GM19240 (cell line): Measurements from ENCODE around the gene MOGAT1.

Source experiments
- DNase-seq: peaks from one replicate; pipeline ENCODE4 v3.0.0; 2011; ENCODE audit warnings: low spot score; ENCODE audit not compliant: insufficient read length

The MOGAT1 gene, protein sequence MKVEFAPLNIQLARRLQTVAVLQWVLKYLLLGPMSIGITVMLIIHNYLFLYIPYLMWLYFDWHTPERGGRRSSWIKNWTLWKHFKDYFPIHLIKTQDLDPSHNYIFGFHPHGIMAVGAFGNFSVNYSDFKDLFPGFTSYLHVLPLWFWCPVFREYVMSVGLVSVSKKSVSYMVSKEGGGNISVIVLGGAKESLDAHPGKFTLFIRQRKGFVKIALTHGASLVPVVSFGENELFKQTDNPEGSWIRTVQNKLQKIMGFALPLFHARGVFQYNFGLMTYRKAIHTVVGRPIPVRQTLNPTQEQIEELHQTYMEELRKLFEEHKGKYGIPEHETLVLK

DNA sequence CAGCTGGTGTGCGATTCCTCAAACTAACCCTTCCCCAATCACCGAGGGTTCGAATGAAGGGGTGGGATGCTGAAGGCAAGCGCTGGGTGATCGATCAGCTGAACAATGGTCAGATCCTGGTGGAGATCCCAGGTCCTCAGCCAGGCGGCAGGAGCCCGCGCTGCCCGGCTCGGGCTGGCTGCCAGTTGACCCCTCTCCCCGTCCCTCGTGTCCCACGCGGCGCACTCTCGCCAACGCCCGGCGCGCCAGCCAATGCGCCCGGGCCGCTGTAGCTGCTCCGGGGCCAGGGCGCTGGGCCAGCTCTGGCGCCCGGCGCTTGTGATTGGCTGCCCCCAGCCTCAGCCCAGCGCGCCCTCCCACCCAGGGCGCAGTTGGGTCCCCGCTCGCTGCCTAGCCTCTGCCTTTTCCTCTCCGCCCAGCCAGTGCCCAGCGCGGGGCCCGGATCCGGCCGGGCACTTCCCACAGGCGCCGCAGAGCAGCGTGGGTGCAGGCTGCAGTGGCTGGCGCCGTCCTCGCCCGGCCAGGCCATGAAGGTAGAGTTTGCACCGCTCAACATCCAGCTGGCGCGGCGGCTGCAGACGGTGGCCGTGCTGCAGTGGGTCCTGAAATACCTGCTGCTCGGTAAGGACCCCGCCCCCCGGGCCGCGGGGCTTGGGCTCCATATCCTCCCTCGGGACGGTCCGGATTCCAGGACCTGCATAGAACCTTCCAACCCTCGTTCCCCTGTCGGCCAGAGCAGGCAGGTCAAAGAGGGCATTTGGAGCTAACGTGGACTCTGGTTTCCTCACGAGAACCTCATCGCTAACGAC lies at the start of gene MOGAT1:
MOGAT1 (plus strand) TSS at position 400 of the 809 bp plus-strand sequence; CDS start at position 528, 128 bp downstream.
- no peak for DNase-seq

DNA sequence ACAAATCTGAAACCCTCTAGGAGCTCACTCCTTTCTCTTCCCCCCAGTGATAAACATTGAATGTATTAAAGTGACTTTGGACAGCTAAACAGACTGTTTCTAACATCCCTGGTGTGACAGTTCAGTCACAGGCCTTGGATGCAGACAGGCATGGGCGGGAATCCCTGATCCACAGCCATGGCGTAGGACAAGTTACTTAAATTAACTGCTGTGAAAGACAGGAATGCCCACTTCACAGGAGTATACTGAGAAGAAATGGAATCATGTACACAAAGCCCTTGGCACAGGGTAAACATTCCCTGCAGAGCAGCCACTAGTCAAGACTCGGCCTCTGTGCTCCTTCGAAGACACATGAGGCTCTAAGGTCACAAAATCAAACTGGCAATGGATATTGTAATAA lies 49.6 kb upstream of the MOGAT1 start:
- DNase-seq = no peak

DNA sequence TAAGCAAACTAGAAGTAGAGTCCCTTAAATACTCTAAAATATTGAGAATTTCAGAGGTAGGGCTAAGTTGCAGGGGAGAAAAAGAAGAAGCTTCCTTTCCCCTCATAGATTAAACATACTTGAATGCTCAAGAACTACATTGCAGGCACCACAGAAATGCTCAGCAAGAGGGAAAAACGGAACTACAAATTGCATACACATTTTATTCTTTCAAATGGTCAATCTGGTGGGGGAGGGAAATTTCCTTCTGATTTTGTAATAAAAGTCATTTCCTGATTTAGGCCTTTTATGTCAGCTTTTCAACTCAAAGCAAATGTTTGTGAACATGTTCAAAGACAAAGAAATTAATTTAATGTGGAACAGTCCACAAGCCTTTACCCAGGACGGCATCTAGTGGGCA lies 48.5 kb upstream of the MOGAT1 start:
- no peak for DNase-seq

DNA sequence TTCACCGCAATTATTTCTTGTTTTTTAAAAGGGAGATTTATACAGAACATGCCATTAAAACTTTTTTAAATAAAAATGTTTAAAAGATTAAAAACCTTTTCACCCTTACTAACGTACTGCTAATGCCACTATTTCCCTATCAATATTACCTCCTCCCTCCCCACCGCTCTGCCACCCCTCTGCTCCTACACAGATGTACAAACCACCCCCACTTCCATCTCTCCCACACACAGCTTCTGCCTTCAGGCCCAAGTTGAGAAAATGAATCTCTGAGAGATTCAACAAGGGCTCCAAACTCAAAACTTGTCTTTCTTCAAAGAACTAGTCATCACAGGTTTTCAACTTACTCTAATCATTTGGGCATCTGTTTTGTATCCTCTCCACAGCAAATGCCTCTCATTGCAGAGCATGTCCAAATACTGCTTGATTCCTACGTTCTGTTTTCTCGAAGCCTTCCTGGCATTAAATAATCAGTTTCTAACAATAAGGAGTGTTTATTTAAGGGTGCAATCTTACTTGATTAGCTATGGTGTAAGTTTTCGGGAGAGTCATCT lies 47.6 kb upstream of the MOGAT1 start:
- no peak for DNase-seq

DNA sequence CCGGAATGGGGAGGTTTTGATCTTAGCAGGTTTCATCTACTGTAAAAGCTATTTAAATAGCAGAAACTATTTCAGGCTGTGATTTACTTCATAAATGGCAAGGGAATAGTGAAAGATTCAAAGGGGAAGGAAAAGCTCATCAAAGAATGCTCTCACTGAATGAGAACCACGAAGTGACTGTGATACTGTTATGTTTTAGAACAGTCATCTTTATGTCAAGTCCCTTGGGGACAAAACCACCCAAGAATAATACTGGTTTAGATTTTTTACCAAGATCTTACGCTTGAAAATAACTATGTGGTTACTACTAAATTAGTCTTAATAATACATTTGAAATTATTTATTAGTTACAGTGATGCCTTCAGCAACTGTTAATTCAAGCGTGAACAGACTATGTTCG lies 43.7 kb upstream of the MOGAT1 start:
- DNase-seq = no peak

DNA sequence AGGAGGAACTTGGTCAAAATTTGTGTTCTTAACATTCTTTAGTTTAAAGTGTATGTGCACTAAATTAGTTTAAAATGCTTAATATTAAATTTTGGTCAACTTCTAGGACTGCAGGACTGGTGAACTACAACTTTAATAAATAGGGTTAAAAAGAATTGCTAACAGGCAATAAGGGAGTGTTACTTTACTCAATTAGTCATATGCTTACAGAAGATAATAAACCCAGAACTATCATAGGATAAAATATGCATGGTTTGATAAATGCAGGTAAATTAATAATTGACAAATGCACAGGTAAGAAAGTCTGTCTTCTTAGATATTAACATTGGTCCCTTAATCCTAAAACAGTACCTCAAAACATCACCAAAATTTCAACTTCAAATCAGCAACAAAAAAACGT lies 36.2 kb upstream of the MOGAT1 start:
- no peak for DNase-seq

DNA sequence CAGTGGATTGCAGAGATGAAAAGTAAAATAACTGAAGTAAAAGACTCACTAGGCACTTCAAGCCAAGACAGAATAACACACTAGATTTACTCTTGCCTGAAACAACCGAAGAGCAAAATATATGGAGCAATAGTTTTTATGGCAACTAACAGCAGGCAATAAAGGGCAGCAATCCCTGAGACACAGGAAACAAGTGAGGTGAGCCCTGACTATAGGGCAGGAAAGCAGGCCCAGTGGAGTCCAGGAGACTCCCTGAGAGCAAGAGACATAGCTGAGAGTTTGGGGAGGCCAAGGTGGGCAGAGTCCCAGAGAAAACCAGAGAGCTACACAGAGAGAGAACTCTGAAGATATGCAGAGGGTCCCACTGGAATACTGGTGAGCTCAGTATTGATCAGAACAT lies 34.4 kb upstream of the MOGAT1 start:
- no peak for DNase-seq

DNA sequence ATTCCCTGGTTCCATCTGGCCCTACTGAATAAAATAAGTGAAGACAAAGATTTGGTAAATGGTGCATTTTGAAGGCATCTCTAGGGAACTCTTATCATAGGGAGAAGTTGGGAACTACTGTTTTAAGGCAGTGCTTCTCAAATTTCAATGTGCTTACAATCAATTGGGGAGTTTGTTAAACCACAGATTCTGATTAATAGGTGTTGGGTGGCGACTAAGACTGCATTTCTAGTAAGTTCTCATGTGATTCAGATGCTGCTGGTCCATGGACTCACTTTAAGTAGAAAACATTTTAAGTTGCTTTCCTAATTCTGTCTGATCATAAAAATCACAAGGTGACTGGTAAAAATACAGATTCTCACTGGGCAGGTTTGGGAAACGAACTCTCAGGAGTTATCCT lies 30.1 kb upstream of the MOGAT1 start:
- DNase-seq = no peak

DNA sequence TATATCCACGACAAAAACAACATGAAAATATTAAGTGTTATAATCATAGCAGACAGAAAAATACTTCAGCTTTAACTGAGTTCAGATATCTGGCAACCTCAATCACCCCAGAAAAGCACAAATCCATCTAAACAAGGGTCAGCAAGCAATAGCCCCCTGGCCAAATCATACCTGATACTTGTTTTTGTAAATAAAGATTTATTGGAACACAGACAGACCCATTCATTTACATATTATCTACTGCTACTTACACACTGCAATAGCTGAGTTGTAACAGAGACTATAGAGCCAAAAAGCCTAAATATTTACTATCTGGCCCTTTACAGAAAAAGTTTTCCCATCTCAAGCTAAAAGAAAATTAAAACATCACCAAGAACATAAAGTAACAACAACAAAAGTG lies 28.3 kb upstream of the MOGAT1 start:
- no peak for DNase-seq

DNA sequence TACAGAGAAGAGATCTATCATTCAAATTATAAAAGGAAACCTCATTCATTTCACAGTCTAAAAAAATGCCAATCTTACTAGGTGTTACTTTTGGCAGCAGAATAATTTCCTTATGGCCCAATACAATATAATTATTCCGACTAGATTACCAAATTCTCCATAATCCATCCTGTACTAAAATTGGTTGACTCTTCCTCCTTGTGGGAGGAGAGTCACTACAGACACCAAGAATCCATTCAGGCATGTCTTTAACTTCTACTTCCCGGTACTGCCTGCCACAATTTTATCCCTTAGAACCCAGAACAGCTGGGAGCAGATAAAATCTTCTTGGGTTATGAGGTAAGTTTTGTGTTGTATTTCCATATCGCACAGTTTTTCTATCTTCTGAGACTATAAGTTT lies 25.4 kb upstream of the MOGAT1 start:
- no peak for DNase-seq

DNA sequence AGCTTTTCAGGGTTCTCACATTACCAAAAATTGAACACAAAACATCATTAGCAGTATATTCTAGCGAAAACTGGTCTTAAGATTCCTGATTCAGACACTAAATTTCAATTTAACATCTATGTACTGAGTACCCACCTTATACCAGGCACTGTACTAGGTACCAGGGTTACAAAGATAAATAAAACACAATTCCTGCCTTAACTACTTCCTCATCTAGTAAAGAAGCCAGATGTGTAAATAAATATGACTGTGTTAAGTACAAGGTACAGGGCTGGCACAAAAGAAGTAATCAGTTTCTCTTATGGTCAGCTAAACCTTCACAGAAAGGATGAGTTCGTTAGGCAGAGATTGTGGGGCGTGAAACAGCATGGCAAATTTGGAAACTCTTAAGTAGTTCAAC lies 21.7 kb upstream of the MOGAT1 start:
- no peak for DNase-seq

DNA sequence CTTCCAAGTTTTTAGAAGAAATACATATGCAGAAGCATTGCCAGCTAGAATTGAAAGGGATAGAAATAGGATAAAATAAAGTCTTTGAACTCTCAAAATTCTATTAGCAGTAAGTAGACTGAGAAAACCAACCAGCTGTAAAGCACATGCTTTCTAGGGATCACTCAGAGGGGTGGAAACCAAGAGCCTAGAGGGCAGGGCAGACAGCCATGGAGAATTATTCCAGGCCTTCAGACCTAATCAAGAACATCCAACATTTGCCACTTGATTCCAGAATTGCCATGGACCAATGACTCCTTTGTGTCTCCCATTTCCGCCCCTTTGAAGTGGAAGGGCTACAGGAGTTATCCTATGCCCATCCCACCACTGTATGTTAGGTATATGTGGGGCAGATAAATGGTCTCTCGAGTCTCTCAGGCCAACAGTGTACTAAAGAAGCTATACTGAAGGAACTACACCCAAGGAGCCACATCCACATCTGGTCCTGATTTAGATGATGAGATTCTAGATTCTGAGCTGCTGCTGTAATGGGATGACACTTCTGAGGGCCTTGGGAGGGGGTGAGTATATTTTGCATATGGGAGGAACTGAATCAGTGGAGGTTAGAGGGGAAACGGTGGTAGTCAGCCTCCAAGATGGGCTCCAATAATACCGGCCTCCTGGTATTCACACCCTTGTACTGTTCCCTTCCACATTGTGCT lies 19.6 kb upstream of the MOGAT1 start:
- DNase-seq = no peak

DNA sequence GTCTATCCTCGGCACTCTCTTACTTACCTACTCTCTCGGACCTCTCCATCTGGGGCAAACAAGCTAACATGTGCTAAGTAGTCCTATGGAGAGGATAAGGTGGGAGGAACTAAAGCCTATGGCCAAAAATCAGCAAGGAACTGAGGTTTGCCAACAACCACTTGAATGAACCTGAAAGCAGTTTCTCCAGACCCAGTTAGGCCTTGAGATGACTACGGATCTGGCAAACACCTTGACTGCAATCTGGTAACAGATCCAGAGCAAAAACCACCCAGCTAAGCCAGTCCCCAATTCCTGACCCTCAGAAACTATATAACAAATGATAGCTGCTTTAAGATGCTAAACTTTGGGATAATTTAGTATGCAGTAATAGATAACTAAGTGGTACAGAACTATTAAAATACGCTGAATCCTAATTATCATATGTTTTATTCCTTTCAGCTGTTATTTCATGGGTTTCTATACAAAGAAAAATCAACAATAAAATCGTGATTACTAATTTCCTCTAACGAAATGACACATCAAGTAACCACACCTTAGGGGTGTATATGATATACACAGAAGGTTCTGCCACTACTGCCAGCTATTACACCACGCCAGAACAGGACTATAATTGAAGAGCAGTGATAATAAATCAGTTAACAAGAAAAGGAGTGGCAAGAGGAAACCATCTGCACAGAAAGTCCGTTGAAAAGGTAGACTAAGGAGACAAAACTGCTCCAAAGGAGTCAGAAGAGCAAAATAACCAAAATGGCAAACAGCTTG lies 18.8 kb upstream of the MOGAT1 start:
- DNase-seq = no peak

DNA sequence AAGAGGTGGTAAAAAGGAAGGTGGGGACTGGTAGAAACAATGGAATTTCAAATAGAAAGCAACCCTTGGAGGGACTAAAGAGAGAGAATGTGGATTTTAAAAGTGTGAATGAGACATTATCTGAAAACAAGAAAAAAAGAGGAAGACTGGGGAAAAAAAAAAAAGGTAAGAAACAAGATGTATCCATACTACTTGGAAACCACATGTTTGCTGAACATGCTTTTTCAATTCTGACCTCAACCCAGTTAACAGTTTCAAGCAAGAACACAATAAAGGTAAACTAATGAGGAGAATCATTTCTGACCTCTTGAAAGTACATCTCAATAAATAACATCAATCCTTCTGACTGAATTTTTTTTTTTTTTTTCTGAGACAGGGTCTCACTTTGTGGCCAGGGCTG lies 18.2 kb upstream of the MOGAT1 start:
- no peak for DNase-seq

DNA sequence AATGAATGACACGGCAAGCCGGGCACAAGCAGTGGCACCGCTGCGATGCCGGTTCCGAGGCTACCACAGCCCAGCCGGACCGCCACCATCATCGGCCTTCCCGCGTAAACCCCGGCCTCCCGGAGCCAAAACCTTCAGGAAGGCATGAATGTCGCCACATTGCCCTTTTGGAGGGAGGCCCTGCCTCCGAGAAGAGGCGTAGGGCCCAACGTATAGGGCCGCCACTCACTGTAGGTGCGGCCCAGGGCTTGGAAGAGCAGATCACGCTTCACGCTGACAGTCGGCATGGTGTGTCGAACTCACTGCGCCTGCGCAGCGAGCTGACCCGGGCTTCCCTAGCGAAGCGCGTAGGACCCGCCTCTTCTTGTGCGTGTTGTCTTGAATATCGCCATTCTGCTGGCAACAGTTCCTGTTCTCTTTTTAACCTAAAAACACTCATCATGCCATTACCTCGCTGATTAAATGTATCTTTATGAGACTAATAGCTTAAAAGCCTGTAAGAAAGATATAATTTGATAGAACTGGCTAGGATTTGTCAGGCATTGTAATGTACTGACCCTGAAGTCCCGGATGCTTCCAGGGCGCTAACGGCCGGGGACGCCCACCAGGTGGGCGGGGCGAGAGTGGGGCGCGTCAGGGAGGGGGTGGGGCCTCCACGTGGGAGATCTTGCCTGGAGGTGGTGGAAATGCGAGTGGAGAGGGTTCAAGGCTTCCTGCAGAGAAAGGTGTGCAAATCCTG lies 15.5 kb upstream of the MOGAT1 start, which contains the start of gene FARSB:
FARSB (minus strand) TSS at position 306 of the 739 bp plus-strand sequence; CDS start at position 287, 19 bp downstream.
- DNase-seq = peak; percentile 69

DNA sequence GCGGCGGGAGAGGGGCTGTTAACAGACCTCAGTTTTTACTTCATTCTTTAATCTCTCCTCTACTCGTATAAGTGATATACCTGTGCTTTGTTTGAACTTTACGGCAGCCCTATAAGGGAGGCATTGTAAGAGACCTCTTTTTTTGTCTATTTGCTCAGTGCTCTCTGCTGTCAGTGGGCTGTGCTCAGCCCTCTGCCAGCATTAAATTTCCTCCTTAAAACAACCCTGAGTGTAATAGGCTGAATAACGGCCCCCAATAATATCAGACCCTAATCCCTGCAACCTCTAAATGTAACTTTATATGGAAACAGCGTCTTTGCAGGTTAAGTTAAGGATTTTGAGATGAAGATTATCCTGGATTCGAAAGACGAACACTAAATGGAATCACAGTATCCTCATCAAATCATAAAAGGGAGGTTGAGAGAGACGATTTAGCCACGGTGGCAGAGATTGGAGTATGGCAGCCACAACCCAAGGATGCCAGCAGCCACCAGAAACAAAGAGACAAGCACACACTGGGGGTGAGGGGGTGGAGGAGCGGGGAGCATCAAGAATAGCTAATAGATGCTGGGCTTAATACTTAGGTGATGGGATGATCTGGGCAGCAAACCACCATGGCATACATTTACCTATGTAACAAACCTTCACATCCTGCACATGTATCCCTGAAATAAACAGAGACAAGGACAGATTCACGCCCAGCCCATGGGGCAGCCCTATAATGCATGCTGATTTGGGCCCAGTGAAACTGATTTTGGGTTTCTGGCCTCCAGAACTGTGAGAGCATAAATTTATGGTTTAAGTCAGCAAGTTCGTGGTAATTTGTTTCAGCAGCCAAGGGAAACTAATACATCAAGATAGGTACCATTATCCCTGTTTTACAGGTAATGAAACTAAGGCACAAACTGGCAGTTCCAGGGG lies 14.7 kb upstream of the MOGAT1 start:
- no peak for DNase-seq

DNA sequence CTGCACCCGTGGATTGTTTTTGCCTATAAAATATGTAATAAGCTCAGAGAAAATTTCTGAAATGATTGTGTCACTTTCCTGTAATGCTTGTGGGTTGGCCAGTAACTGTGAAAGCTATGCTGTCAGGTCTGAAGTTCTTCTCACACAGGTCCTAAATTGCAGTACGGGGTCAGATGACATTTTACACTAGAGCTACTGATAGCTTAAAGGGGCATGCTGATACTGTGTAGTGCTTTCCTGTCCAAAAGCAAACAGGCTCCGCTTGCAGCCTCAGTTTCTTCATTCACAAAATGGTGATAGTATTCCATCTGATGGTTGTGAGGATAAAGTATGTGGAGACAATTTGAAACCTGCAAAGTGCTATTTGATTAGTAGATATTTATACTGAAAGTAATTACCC lies 8.0 kb upstream of the MOGAT1 start:
- no peak for DNase-seq

DNA sequence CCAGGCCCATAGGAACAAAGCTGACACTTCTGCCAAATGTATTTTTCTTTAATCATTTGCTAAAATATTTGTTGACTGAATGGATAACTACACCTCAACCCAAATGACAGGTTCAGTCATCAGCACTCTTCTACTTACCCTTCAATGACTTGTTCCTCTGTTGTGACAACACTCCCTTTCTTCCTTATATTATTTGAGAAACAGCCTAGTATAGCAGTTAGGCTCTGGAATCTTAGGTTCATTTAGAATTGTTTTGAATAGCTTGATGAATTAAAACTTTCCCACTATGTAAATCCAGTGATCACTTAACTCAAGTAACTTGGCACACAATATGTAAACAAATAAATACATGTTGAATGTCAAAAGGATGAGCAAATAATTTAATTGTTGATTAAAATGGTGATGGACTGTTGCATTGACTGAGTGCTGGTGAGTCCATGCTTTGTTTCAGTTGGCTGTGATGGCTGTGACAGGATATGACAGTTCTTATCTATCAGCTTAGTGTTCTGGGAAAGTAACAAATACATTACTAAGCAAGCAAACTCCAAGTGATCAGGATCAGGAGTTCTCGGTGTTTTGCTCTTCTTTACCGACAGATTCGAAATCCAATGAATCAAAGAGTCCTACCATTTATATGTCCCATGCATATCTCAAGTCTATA lies 2.8 kb upstream of the MOGAT1 start:
- DNase-seq = no peak

DNA sequence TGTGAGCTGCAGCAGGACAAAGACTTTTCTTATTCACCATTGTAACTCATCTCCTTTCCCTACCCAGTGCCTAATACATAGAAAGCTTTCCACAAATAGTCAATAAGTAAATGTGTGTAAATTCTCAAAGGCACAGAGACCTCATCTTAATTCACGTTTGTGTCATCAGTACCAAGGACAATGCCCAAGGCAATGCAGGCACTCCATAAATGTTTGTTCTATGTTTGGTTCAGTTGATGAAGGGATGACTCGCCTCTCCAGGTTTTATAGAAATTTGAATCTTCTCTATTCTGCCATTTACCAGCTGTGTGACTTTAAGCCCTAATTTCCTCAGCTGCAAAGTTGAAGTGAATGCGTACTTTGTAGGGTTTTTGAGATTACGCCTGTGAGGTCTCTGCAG lies 2.1 kb upstream of the MOGAT1 start:
- no peak for DNase-seq
